ENCODE results near the gene DAB2IP. TPM values are rescaled to one million over a fixed set of nuclear protein-coding genes. Genes with fewer than 3 reads are reported as not detected.
"Not testable (repeated sequence)": the region's sequence is repeated elsewhere in the genome, so short reads cannot be mapped to it uniquely, and the experiment has no call there.

Gene DAB2IP
- total RNA-seq, 1 donor from 2014 or later, result 53.0 TPM

- intact Hi-C loops (cut with DNase I), result loop anchor here (5.0 kb wide), 2 partner anchors 223 to 353 kb away; no protein-coding TSS in a partner anchor
- DNase-seq (ENCODE audit: missing footprints) (no peak), ATAC-seq (no peak)
These were observed 12.4 kb upstream of the DAB2IP start for GRCh38 chr9:121638901-121639592.

- ATAC-seq (no peak), DNase-seq (ENCODE audit: missing footprints) (no peak)
- intact Hi-C loops (cut with DNase I), result loop anchor here (5.0 kb wide), 3 partner anchors 53 to 353 kb away; no protein-coding TSS in a partner anchor
These were observed 11.8 kb upstream of the DAB2IP start for GRCh38 chr9:121639619-121640018.

- ATAC-seq, result peak; percentile 58
- intact Hi-C loops (cut with DNase I), result loop anchor here (5.0 kb wide), 1 partner anchor 52 kb away; no protein-coding TSS in a partner anchor
- no peak for DNase-seq (ENCODE audit: missing footprints)
These were observed 11.4 kb upstream of the DAB2IP start for GRCh38 chr9:121640076-121640475.

- ATAC-seq (no peak), DNase-seq (ENCODE audit: missing footprints) (no peak)
- intact Hi-C loops (cut with DNase I), result loop anchor here (5.0 kb wide), 1 partner anchor 52 kb away; no protein-coding TSS in a partner anchor
These were observed 10.8 kb upstream of the DAB2IP start for GRCh38 chr9:121640491-121641223.

- ATAC-seq (no peak), DNase-seq (ENCODE audit: missing footprints) (no peak)
- intact Hi-C loops (cut with DNase I), result loop anchor here (5.0 kb wide), 1 partner anchor 51 kb away; no protein-coding TSS in a partner anchor
These were observed 10.2 kb upstream of the DAB2IP start for GRCh38 chr9:121641224-121641611.

GRCh38 chr9:121642758-121643157, 8.7 kb upstream of the DAB2IP start:
- intact Hi-C loops (cut with DNase I), result loop anchor here (5.0 kb wide), 1 partner anchor 50 kb away; no protein-coding TSS in a partner anchor
- ATAC-seq, result no peak
- DNase-seq (ENCODE audit: missing footprints), result no peak

GRCh38 chr9:121643473-121643872, 8.0 kb upstream of the DAB2IP start:
- DNase-seq (ENCODE audit: missing footprints) (no peak), ATAC-seq (no peak)
- intact Hi-C loops (cut with DNase I), result loop anchor here (5.0 kb wide), 1 partner anchor 49 kb away; no protein-coding TSS in a partner anchor

- intact Hi-C loops (cut with DNase I), result loop anchor here (5.0 kb wide), 1 partner anchor 48 kb away; no protein-coding TSS in a partner anchor
These were observed 7.4 kb upstream of the DAB2IP start for GRCh38 chr9:121644040-121644439.

GRCh38 chr9:121645003-121645402, 6.4 kb upstream of the DAB2IP start:
- ATAC-seq, result peak; percentile 47
- no peak for DNase-seq (ENCODE audit: missing footprints)
- intact Hi-C loops (cut with DNase I), result no loop called here

More at GRCh38 chr9:121644040-121644439, 7.4 kb upstream of the DAB2IP start:
- ATAC-seq; DNase-seq (ENCODE audit: missing footprints): not testable (repeated sequence)

GRCh38 chr9:121645853-121646807, 5.3 kb upstream of the DAB2IP start:
- intact Hi-C loops (cut with DNase I), result no loop called here
- ATAC-seq (no peak), DNase-seq (ENCODE audit: missing footprints) (no peak)

GRCh38 chr9:121646992-121647391, 4.4 kb upstream of the DAB2IP start:
- intact Hi-C loops (cut with DNase I), result no loop called here
- ATAC-seq, result no peak
- no peak for DNase-seq (ENCODE audit: missing footprints)

GRCh38 chr9:121648172-121648571, 3.3 kb upstream of the DAB2IP start:
- intact Hi-C loops (cut with DNase I), result no loop called here
- no peak for DNase-seq (ENCODE audit: missing footprints)

GRCh38 chr9:121648799-121649198, 2.6 kb upstream of the DAB2IP start:
- intact Hi-C loops (cut with DNase I), result no loop called here
- no peak for DNase-seq (ENCODE audit: missing footprints)
- no peak for ATAC-seq

More at GRCh38 chr9:121648172-121648571, 3.3 kb upstream of the DAB2IP start:
- no peak for ATAC-seq

GRCh38 chr9:121649476-121650216, 1.8 kb upstream of the DAB2IP start:
- DNase-seq (ENCODE audit: missing footprints) (no peak), ATAC-seq (no peak)
- intact Hi-C loops (cut with DNase I), result loop anchor here (5.0 kb wide), 2 partner anchors 37 to 53 kb away; no protein-coding TSS in a partner anchor

GRCh38 chr9:121650217-121651007, 1.0 kb upstream of the DAB2IP start:
- intact Hi-C loops (cut with DNase I), result loop anchor here (5.0 kb wide), 2 partner anchors 38 to 52 kb away; no protein-coding TSS in a partner anchor
- DNase-seq (ENCODE audit: missing footprints), result no peak
- peak; percentile 25 for ATAC-seq

- ATAC-seq (no peak), DNase-seq (ENCODE audit: missing footprints) (no peak)
- intact Hi-C loops (cut with DNase I), result loop anchor here (5.0 kb wide), 2 partner anchors 39 to 51 kb away; no protein-coding TSS in a partner anchor
These were observed 483 bp upstream of the DAB2IP start for GRCh38 chr9:121651008-121651294.

Measured in Right ventricle myocardium inferior (tissue), 1 donor.